GM04503 (cell line): Measurements from ENCODE around the gene AMIGO3.
A peak's percentile ranks its signal among the peaks of the same experiment; 100 is the strongest.

Source experiments
- DNase-seq: peaks from one replicate; pipeline ENCODE4 v3.0.0-alpha.2; 2012; ENCODE audit warnings: low read depth

The AMIGO3 gene

DNA sequence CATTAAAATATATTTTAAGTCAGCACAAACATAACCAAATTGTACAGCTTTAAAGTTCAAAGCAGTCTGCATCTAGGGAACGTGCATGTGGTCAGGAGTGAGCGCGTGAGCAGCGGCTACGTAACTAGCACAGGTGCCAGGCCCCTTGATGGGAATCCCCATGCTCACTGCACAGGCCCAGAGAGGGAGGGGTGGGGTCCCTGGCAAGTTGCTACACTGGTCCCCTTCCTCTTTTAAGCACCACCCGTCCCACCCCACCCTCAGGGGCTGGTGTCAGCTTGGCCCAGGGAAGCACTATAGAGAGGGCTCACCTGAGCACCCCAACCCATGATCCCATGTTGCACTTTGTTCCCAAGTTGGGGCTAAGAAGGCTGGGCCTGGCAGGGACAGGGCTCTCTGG, 5.1 kb upstream of the AMIGO3 start:
- DNase-seq: no peak

GRCh38 chr3:49723628-49724551, 4.4 kb upstream of the AMIGO3 start, which contains the start of gene GMPPB:
TSS of gene GMPPB (minus strand) at chr3:49723951. CDS start at chr3:49723726, 225 bp downstream.
- peak; percentile 83 for DNase-seq

DNA sequence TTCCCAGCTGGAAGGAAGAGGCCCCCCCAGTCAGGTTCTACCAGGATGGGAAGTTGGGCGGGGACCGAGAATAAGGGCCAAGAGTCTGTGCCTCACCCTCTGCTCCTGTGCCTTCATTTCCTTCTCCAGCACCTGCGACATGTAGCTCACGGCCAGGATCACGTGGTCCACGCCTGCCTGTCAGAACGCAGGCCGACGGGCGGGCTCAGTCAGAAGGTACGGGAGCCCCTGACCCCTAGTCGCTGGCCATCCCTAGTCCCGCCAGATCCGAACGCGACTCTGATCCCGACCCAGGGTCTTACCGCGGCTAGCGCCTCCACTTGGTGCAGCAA, 3.8 kb upstream of the AMIGO3 start:
- DNase-seq: no peak

DNA sequence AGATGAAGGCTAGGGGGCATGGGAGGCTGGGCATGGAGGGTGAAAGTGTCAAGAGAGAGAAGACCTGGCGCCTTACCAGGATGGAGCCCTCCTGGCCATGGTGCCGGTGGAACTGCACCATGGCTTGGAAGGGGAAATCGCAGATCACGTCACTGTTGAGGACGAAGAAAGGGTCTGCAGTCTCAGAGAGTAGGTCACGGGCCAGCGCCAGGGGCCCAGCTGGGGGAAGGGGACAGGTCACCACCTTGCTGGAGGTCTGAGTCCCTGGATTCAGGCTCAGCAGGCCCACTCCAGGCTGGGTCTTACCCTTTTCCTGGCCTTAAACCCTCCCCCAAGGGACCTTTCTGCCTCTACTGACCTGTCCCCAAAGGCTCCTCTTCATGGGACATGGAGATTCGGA, 3.4 kb upstream of the AMIGO3 start:
- DNase-seq: no peak

DNA sequence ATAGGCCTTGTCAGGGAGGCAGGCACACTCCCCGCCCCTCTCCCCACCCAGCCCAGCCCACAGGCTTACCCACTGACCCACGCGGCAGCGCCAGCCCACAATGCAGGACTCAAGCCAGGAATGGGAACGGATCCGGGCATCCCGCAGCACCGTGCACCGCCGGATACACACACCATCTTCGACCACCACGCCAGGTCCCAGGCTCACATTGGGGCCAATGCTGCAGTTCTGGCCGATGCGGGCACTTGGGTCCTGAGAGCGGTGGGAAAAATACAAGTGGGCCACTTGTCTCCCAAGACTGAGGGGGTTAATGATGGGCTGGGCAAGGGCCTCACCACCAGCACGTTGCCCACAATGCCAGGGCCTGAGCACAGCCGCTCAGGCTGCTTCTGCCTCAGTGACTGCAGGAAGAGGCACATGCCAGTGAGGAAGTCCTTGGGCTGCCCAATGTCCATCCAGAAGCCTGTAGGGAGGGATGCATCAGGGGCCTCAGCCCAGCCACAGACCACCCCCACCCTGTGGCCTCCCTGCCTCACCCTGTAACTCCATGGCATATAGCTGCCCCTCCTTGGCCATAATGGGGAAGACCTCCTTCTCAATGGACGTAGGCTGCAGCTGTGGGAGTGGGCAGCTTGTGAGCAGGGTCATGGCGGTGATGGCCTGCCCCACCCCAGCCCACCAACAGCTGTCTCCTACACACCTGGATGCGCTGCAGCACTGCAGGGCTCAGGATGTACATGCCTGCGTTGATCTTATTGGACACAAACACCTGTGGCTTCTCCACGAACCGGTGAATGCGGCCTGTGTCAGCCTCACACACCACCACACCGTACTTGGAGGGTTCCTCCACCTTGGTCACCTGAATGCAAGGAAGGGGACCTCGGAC, 2.7 kb upstream of the AMIGO3 start:
- no peak for DNase-seq

- DNase-seq: no peak
These were observed 2.1 kb upstream of the AMIGO3 start for GRCh38 chr3:49721596-49721895.

GRCh38 chr3:49720855-49721595, 1.5 kb upstream of the AMIGO3 start:
- DNase-seq: no peak

GRCh38 chr3:49718858-49719213, 648 bp downstream of the AMIGO3 start:
- no peak for DNase-seq

- DNase-seq: no peak
These were observed 1.3 kb downstream of the AMIGO3 start for GRCh38 chr3:49717959-49718857.

DNA sequence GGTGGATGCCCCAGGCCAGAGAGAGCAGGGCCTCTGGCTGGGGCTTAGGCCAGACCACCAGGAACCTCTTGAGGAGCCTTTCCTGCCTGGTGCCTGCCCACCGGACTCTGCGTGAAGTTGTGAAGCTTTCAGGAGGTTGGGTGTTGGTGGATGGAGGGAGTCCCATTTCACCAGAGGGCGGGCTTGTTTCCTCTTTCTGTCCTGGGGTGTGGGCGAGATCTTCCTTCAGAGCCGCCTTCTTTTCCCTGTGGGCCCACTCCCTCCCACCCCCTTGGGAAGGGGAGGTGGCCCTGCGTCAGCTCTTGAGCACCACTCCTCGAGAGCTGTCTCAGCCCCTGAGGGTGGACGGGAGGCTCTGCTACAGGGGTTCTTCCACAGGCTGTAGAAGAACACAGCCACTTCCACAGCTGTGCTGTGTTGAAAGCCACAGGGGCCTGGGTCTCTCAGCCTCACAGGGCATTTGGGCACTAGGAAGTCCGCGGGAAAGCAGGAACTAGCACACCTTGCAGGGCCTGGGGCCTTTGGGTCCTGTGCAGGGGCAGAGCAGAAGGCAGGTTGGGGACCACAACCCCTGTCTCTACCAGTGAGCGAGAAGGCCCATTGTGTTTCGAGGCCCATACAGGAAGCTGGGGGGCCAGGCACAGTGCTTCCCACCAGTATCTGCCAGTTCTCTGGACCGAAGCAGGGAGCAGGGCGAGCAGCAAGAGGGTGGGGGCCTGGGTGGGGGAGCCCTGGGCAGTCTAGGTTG, 2.1 kb downstream of the AMIGO3 start:
- DNase-seq: no peak

- DNase-seq: no peak
These were observed 2.7 kb downstream of the AMIGO3 start for GRCh38 chr3:49716691-49717210.

DNA sequence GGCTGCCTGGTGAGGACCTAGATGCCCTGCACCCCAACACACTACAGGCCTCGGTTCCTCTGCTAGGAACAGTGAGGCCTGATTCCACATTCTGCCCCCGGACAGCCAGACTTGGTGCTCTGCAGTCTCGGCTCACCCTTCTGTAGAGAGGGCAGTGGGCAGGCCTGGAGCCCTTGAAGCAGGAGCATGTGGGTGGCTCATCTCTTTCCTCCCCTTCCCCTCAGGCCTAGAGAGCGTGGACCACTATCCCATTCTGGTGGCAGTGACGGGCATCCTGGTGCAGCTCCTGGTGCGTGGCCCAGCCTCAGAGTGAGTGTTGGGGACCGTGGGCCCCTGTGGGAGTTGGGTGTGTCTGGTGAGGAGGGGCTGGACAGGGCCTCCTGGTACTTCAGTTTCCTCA, 3.3 kb downstream of the AMIGO3 start:
- no peak for DNase-seq

DNA sequence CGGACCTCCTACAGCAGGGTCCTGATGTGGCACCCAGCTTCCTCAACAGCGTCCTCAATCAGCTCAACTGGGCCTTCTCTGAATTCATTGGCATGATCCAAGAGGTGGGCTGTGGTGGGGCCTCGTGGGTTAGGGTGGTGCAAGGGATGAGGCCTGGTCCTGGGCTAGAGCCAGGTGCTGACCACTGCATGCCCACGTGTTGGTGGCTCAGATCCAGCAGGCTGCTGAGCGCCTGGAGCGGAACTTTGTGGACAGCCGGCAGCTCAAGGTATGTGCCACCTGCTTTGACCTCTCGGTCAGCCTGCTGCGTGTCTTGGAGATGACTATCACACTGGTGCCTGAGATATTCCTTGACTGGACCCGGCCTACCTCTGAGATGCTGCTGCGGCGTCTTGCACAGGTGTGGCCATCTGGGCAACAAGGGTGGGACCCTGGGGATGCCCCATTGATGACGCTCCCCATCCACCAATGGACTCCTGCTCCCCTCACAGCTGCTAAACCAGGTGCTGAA, 3.8 kb downstream of the AMIGO3 start:
- DNase-seq: no peak

DNA sequence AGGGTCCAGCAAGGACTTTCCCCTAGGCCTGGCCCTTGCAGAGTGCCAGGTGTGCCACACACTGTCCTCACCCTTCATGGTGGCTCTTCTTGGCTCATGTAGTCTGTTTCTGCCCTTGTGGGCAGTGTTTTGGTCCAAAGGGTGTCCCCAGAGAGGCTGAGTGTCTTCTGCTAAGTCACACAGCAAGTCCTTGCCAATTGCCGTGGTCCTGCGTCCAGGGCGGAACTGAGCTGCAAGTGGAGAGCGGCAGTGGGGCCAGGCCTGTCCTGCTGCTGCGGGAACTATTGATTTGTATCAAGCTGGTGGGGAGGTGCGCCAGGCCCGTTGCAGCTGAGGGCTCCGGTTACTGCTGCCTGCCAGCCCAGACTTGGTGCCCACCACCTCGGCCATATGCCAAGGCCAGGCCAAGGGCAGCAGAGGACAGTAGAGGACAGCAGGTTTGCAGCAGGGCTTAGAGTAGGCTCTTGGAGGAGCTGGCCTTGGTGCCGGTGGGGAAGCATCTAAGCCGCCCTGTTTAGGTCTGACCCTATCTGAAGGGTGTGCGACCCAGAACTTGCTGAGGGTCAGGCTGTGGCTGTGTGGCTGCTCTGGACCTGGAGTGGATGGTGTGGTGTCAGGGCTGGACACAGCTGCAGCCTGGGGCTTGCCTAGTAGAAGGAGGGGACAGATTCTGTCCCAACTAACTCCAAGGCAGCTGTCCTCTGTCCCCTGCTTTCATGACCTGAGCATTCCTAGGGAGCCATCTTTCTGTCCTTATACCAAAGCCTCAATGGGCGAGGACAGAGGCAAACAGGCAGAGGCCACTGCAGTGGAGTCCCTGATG, 4.5 kb downstream of the AMIGO3 start:
- no peak for DNase-seq

DNA sequence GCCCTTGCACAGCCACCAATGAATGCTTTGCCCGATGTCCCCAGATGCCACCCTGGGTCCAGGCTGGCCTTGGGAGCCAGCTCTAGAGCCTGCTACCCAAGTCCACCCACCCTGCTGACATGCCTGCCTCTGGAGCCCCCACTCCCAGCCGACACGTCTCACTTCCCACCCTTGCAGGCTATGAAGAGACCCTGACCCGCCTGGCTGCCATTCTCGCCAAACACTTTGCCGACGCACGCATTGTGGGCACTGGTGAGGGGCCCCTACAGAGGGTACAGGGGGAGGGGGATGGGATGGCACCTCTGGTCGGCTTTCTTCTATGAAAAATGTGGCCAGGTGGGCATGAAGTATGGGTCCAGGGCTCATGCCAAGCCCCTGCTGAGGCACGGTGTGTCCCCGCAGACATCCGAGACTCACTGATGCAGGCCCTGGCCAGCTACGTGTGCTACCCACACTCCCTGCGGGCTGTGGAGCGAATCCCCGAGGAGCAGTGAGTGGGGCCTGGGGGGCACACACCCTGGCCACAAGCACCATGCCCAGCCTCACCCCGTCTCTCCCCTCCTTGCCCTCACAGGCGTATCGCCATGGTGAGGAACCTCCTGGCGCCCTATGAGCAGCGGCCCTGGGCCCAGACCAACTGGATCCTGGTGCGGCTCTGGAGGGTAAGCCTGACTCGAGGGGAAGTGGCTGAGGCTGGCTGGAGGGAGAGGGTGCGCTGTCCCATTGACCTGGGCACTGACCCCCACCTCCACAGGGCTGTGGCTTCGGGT, 6.0 kb downstream of the AMIGO3 start:
- DNase-seq: no peak

GRCh38 chr3:49712631-49713317, 6.7 kb downstream of the AMIGO3 start:
- no peak for DNase-seq

GRCh38 chr3:49712166-49712565, 7.3 kb downstream of the AMIGO3 start:
- DNase-seq: no peak

DNA sequence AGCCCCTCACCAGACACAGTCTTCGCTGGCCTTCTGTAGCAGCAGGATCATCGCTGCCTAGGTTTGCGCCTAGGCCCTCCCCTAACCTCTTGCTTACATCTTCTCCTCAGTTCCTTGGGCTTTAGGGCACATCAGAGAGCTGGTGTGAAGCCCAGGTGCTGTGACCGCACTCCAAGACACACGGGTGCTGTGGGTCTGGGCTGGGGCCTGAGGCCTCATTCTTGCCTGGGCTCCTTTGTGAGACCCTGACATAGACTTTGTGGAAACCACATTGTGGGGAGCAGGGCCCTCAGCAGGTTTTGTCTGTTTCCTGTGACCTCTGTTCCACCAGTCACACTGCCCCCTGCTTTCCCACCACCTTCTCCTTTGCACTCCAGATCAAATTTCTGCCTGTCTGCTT, 8.0 kb downstream of the AMIGO3 start:
- no peak for DNase-seq
